K562 (cell line): ENCODE measurements around the gene ELMO1. TPM values are rescaled to one million over a fixed set of nuclear protein-coding genes. Genes with fewer than 3 reads are reported as not detected.

ENCODE experiments used
- ATAC-seq: fragments of 200-7000 bp; cut with Tn5 transposase; 3 replicates; pipeline ENCODE4 v1.9.1; 2020; ENCODE audit warnings: moderate library complexity
- BruUV-seq: library from RNA; stranded (reverse); fragments of 400-500 nt; replicated peaks from 2 replicates; lab custom pipeline; 2021; lab: Mats Ljungman, UMichigan
- CTCF ChIA-PET: fragments of 300-600 bp; formaldehyde crosslinking; extraction: SDS; loops from one replicate; lab custom pipeline; 2021; ENCODE audit warnings: low intra/inter-chr PET ratio; lab: Yijun Ruan, JAX
- POLR2A ChIA-PET: fragments of 300-600, 350-650 bp; sonication (Branson Sonifier 250); formaldehyde crosslinking; extraction: SDS; loops from one replicate; lab custom pipeline; 2021; ENCODE audit warnings: antibody characterized with exemption, inconsistent platforms; lab: Yijun Ruan, JAX
- DNase-seq, 4 experiments: peaks; one replicate each; pipeline versions ENCODE4 v3.0.0 to v3.0.0-alpha.2; 2011 to 2018; ENCODE audit warnings: low spot score in 3 of 4, mixed read lengths in 3 of 4; ENCODE audit errors: extremely low read depth in 1 of 4
- FAIRE-seq: peaks from 2 replicates; lab custom pipeline; 2011; peaks lifted over from hg19 to GRCh38; lab: Jason Lieb, UNC
- H2AFZ ChIP-seq: 2 replicates; pipeline ENCODE4 v1.6.0; 2011; ENCODE audit warnings: low read depth, low read length, control low read depth, inconsistent platforms
- H3K27ac ChIP-seq: fragments of 200-600 bp; 3 replicates; pipeline ENCODE4 v1.8.0; 2011; ENCODE audit warnings: low read depth, mild to moderate bottlenecking, control low read depth, inconsistent platforms, low read length, moderate library complexity, mixed read lengths; ENCODE audit errors: extremely low read depth
- H3K27me3 ChIP-seq, 2 experiments: fragments of 300-600 bp in 1 of 2; 2 replicates in 1 of 2; 3 replicates in 1 of 2; pipeline versions ENCODE4 v1.6.0 to v1.8.0; 2011; ENCODE audit warnings: inconsistent platforms in 2 of 2, low read length in 2 of 2, mild to moderate bottlenecking in 1 of 2, mixed read lengths in 1 of 2, moderate library complexity in 1 of 2; ENCODE audit not compliant: control insufficient read depth in 2 of 2, insufficient read depth in 2 of 2
- H3K36me3 ChIP-seq: fragments of 300-600 bp; 3 replicates; pipeline ENCODE4 v1.8.0; 2011; ENCODE audit warnings: mild to moderate bottlenecking, low read length, inconsistent platforms; ENCODE audit not compliant: control insufficient read depth, insufficient read depth
- H3K4me1 ChIP-seq, 2 experiments: fragments of 200-600 bp in 1 of 2; replicated peaks in 1 of 2; 2 replicates in 1 of 2; 3 replicates in 1 of 2; pipeline versions ENCODE4 v1.5.1 to v1.8.0; 2011; ENCODE audit warnings: inconsistent platforms in 2 of 2, low read length in 2 of 2, mild to moderate bottlenecking in 1 of 2, mixed read lengths in 1 of 2, moderate library complexity in 1 of 2; ENCODE audit not compliant: control insufficient read depth in 2 of 2, insufficient read depth in 2 of 2
- H3K4me2 ChIP-seq: 2 replicates; pipeline ENCODE4 v1.6.1; 2011; ENCODE audit warnings: low read length, control low read depth, inconsistent platforms, mixed read lengths; ENCODE audit not compliant: insufficient read depth
- H3K4me3 ChIP-seq: fragments of 200-600 bp; sonication (generic), shearing (Covaris generic); 2 replicates; pipeline ENCODE4 v1.5.1; 2016; ENCODE audit warnings: control low read depth, inconsistent platforms
- H3K79me2 ChIP-seq: fragments of 200-600 bp; 3 replicates; pipeline ENCODE4 v1.8.0; 2011; ENCODE audit warnings: low read length, inconsistent platforms; ENCODE audit not compliant: control insufficient read depth, insufficient read depth
- H3K9ac ChIP-seq, 2 experiments: 2 replicates each; pipeline versions ENCODE4 v1.6.0 to v1.6.1; 2011; ENCODE audit warnings: low read depth in 2 of 2, low read length in 2 of 2, control low read depth in 1 of 2, inconsistent platforms in 1 of 2, mild to moderate bottlenecking in 1 of 2, mixed read lengths in 1 of 2; ENCODE audit not compliant: insufficient read depth in 1 of 2
- H3K9me1 ChIP-seq: one replicate; pipeline ENCODE4 v1.6.0; 2011; ENCODE audit warnings: inconsistent platforms, mild to moderate bottlenecking, low read length, moderate library complexity; ENCODE audit not compliant: control insufficient read depth, insufficient read depth
- H3K9me3 ChIP-seq: replicated peaks from 2 replicates; pipeline ENCODE4 v1.5.1; 2011; ENCODE audit warnings: low read depth, low read length, inconsistent platforms; ENCODE audit not compliant: control insufficient read depth, insufficient read depth
- H4K20me1 ChIP-seq: replicated peaks from 2 replicates; pipeline ENCODE4 v1.6.1; 2011; ENCODE audit warnings: low read length, inconsistent platforms, mixed read lengths; ENCODE audit not compliant: control insufficient read depth, insufficient read depth
- U2AF2 ChIP-seq: fragments of 200-400 bp; formaldehyde crosslinking; optimal IDR thresholded peaks from 2 replicates; pipeline ENCODE3; 2017; ENCODE audit warnings: low read depth, mild to moderate bottlenecking, low read length
- WGBS: fragments of 100-300 bp; shearing (Covaris generic); methylation state at CpG from one replicate; pipeline ENCODE4 v1.1.6; 2016; ENCODE audit warnings: low coverage, mixed read lengths; ENCODE audit not compliant: insufficient coverage; ENCODE audit errors: missing lambda C conversion rate; 5-methylcytosine and 5-hydroxymethylcytosine counted together
- in situ Hi-C: fragments of 300-500 bp; cut with MboI; formaldehyde crosslinking; loops from 4 replicates; pipeline ENCODE4 v1.15.0; 2018; ENCODE audit warnings: inconsistent platforms, mixed read lengths
- intact Hi-C: fragments of 100-400 bp; cut with micrococcal nuclease; formaldehyde crosslinking; loops from 2 replicates; pipeline ENCODE4 v1.14.2; 2022
- polyA plus RNA-seq, 8 experiments: library from polyadenylated mRNA; depleted of rRNA in 4 of 8; stranded (reverse) in 5 of 8; unstranded in 3 of 8; fragments of >200 nt; fragmentation: Nextera tagmentation in 2 of 8; fragmentation: Illumina TruSeq in 1 of 8; extraction: Ambion mirVana in 2 of 8; extraction: Trizol in 1 of 8; gene quantifications; 2 replicates each; pipeline versions ENCODE4 v1.2.1 to v1.2.3, GENCODE V29; 2011 to 2014; ENCODE audit warnings: inconsistent platforms in 1 of 8, missing spikeins in 1 of 8
- total RNA-seq, 7 experiments: library from RNA; depleted of rRNA in 6 of 7; stranded (reverse); fragments of >200 nt in 6 of 7; fragmentation: Illumina TruSeq in 2 of 7; extraction: Trizol in 2 of 7; gene quantifications; 2 replicates each; pipeline versions ENCODE4 v1.2.1 to v1.2.3, GENCODE V29; 2011 to 2021; ENCODE audit warnings: low replicate concordance in 1 of 7
- TF ChIP-seq, protein P1 (sequence below), 3 experiments: IDR thresholded peaks in 2 of 3; conservative IDR thresholded peaks in 1 of 3; 2 replicates each; pipeline ENCODE4 v1.5.1; 2011 to 2012; ENCODE audit warnings: low read length in 3 of 3, mild to moderate bottlenecking in 3 of 3, control low read depth in 2 of 3, improper control_type of control experiment in 1 of 3, inconsistent platforms in 1 of 3, low read depth in 1 of 3, mixed read lengths in 1 of 3, moderate library complexity in 1 of 3; ENCODE audit not compliant: insufficient read depth in 2 of 3

Gene ELMO1
- total and polyA plus RNA-seq, 9 of the 15 experiments (the other 6 are each of a cell fraction or from before 2014, with no cell fraction given) = 0.36 to 7.2 (median 3.6) TPM

DNA sequence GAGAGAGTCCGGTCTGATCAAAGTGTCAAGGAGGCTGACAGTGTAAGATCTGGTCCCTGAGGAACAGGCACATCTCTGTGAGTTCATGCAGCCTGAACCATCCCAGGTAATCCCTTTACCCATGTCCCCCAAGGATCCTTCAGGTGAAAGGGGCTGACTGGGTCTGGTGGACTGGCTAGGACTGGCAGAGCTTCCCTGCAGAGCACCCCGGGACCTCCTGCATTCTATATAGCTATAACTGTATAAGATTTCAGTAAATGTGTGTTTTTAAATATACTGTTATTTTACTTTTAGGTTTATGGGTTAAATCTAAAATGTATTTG, 246.8 kb downstream of the ELMO1 start:
- Histone ChIP-seq H3K9me1 (no peaks in the 10 kb centered on the region), H3K36me3 (no peaks in the 10 kb centered on the region), H3K79me2 (no peaks in the 10 kb centered on the region), H3K9ac (no peak overlapping the region), H3K4me1 (no peaks in the 10 kb centered on the region), H3K27ac (no peak overlapping the region), H3K27me3 (no peaks in the 10 kb centered on the region), H3K9me3 (no peaks in the 10 kb centered on the region), H4K20me1 (no peaks in the 10 kb centered on the region), H2AFZ (no peak overlapping the region), H3K4me3 (no peak overlapping the region), H3K4me2 (no peak overlapping the region)
- no TSS peak for BruUV-seq
- DNase-seq (no peak), FAIRE-seq (no peak), ATAC-seq (no peak)
- TF ChIP-seq, protein P1, sequence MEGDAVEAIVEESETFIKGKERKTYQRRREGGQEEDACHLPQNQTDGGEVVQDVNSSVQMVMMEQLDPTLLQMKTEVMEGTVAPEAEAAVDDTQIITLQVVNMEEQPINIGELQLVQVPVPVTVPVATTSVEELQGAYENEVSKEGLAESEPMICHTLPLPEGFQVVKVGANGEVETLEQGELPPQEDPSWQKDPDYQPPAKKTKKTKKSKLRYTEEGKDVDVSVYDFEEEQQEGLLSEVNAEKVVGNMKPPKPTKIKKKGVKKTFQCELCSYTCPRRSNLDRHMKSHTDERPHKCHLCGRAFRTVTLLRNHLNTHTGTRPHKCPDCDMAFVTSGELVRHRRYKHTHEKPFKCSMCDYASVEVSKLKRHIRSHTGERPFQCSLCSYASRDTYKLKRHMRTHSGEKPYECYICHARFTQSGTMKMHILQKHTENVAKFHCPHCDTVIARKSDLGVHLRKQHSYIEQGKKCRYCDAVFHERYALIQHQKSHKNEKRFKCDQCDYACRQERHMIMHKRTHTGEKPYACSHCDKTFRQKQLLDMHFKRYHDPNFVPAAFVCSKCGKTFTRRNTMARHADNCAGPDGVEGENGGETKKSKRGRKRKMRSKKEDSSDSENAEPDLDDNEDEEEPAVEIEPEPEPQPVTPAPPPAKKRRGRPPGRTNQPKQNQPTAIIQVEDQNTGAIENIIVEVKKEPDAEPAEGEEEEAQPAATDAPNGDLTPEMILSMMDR (IDR thresholded peaks at IDR 0.05 in 2 of 3, conservative IDR thresholded peaks at IDR 0.05 in 1 of 3; ENCODE audit: insufficient read depth in 2 of 3, low read depth in 1 of 3, low read length in 3 of 3) = peak in 1 of 3 experiments; percentile 11; a peak in 1 of 6 replicates
- no peak for TF ChIP-seq U2AF2
- WGBS = 0% methylated on average over 2 of the region's 2 CpGs
- POLR2A ChIA-PET = no interaction called here
- CTCF ChIA-PET = interaction anchor here (0.7 to 1.2 kb wide), 4 partner anchors 33 to 714 kb away, joined by 3 read pairs; no protein-coding TSS in a partner anchor
- intact Hi-C loops (no loop called here), in situ Hi-C loops (loop anchor here (10.0 kb wide), 1 partner anchor 727 kb away; no protein-coding TSS in a partner anchor)
